Measurements from ENCODE around the gene EXOG. TPM values are rescaled to one million over a fixed set of nuclear protein-coding genes. Genes with fewer than 3 reads are reported as not detected.

The EXOG gene
- total and polyA plus RNA-seq, 3 experiments from 2014 or later, result 8.7 to 19.0 (median 17.7) TPM

DNA sequence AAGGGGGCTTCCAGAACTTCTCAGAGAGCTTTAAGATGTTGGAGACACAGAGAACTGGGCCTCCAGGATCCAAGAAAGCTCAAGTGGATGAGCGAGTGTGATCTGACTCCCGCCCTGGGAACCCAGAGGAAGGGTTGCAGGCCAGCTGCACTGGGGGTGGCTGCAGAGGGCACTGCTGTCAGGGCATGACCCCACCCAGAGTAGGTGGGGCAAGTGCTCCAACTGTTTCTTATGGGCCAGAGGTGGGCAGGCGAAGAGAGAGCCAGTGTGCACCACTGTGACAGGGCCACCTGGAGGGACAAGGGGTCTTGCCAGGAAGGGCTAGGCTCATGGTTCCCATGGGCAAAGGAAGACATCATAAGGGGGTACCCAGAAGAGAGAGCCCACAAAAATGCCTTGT, 48.8 kb downstream of the EXOG start:
- CTCF ChIA-PET, result no interaction called here
- peak overlapping the region in 1 of 8 donors; percentile 47 for H3K27ac Mint-ChIP-seq

GRCh38 chr3:38545550-38545949, 49.4 kb downstream of the EXOG start:
- Mint-ChIP-seq H3K36me3 (no peaks in the 10 kb centered on the region), H3K27me3 (peaks cover 0 to 1% of the 10 kb centered on the region in 2 donors), H3K9me3 (no peaks in the 10 kb centered on the region), H3K4me1 (no peaks in the 10 kb centered on the region), H3K27ac (no peak overlapping the region), H3K4me3 (no peak overlapping the region)
- H3K9me3 ChIP-seq (ENCODE audit: low read length), result no peaks in the 10 kb centered on the region
- no peak overlapping the region for H3K27ac ChIP-seq (ENCODE audit: low read depth, low read length)
- no peak for DNase-seq
- H3K4me1 ChIP-seq (ENCODE audit: insufficient read depth, low read length), result no peaks in the 10 kb centered on the region
- no peaks in the 10 kb centered on the region for H3K27me3 ChIP-seq (ENCODE audit: insufficient read depth, low read length, poor library complexity, severe bottlenecking)
- ChIA-PET POLR2A (no interaction called here), CTCF (no interaction called here)
- no peaks in the 10 kb centered on the region for H3K36me3 ChIP-seq (ENCODE audit: insufficient read depth, low read length)
- H3K4me3 ChIP-seq (ENCODE audit: low read length), result no peak overlapping the region

More for the DNA sequence above, 48.8 kb downstream of the EXOG start:
- Histone ChIP-seq H3K4me3 (ENCODE audit: low read length) (no peak overlapping the region), H3K4me1 (ENCODE audit: insufficient read depth, low read length) (no peaks in the 10 kb centered on the region), H3K27ac (ENCODE audit: low read depth, low read length) (no peak overlapping the region), H3K27me3 (ENCODE audit: insufficient read depth, low read length, poor library complexity, severe bottlenecking) (no peaks in the 10 kb centered on the region), H3K9me3 (ENCODE audit: low read length) (no peaks in the 10 kb centered on the region), H3K36me3 (ENCODE audit: insufficient read depth, low read length) (no peaks in the 10 kb centered on the region)
- POLR2A ChIA-PET, result no interaction called here
- H3K9me3 Mint-ChIP-seq, result no peaks in the 10 kb centered on the region
- DNase-seq, result no peak
- no peaks in the 10 kb centered on the region for H3K36me3 Mint-ChIP-seq
- H3K4me3 Mint-ChIP-seq, result no peak overlapping the region
- H3K27me3 Mint-ChIP-seq, result peaks cover 0 to 1% of the 10 kb centered on the region in 2 donors
- H3K4me1 Mint-ChIP-seq, result no peaks in the 10 kb centered on the region

DNA sequence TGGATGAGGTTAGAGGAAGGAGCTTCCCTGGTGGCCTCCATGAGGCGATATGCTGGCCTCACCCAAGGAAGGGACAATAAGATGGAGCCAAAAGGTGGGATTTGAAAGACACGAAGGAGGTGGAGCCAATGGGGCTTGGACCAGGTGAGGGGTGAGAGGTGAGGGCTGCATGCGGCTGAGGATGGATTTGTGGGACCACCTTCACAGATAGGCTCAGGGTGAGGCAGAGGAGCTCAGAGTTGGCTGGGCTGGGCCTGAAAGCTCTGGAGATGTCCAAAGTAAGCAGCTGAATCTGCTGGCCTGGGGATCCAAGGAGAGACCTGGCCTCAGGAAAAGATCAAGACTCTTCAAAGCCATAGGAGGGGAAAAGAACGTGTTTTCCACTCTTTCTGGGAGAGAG, 49.8 kb downstream of the EXOG start:
- no peaks in the 10 kb centered on the region for H3K36me3 ChIP-seq (ENCODE audit: insufficient read depth, low read length)
- H3K4me3 Mint-ChIP-seq, result no peak overlapping the region
- peak overlapping the region in 1 of 8 donors; percentile 63 for H3K27ac Mint-ChIP-seq
- H3K36me3 Mint-ChIP-seq, result no peaks in the 10 kb centered on the region
- ChIA-PET CTCF (no interaction called here), POLR2A (no interaction called here)
- H3K27me3 Mint-ChIP-seq, result peaks cover 0 to 1% of the 10 kb centered on the region in 2 donors
- H3K27ac ChIP-seq (ENCODE audit: low read depth, low read length), result no peak overlapping the region
- H3K9me3 Mint-ChIP-seq, result no peaks in the 10 kb centered on the region
- H3K4me1 Mint-ChIP-seq, result no peaks in the 10 kb centered on the region
- no peaks in the 10 kb centered on the region for H3K9me3 ChIP-seq (ENCODE audit: low read length)
- no peak overlapping the region for H3K4me3 ChIP-seq (ENCODE audit: low read length)
- no peaks in the 10 kb centered on the region for H3K4me1 ChIP-seq (ENCODE audit: insufficient read depth, low read length)
- no peak for DNase-seq
- H3K27me3 ChIP-seq (ENCODE audit: insufficient read depth, low read length, poor library complexity, severe bottlenecking), result no peaks in the 10 kb centered on the region

- CTCF ChIA-PET, result no interaction called here
- peaks cover 0 to 5% of the 10 kb centered on the region in 2 donors for H3K27me3 Mint-ChIP-seq
Measured at GRCh38 chr3:38548154-38548931, 52.2 kb downstream of the EXOG start.

GRCh38 chr3:38549082-38549481, 52.9 kb downstream of the EXOG start:
- Histone ChIP-seq H3K27me3 (ENCODE audit: insufficient read depth, low read length, poor library complexity, severe bottlenecking) (no peaks in the 10 kb centered on the region), H3K36me3 (ENCODE audit: insufficient read depth, low read length) (no peaks in the 10 kb centered on the region), H3K4me1 (ENCODE audit: insufficient read depth, low read length) (no peaks in the 10 kb centered on the region), H3K9me3 (ENCODE audit: low read length) (no peaks in the 10 kb centered on the region), H3K27ac (ENCODE audit: low read depth, low read length) (no peak overlapping the region), H3K4me3 (ENCODE audit: low read length) (no peak overlapping the region)
- Mint-ChIP-seq H3K27me3 (peaks cover 5 to 8% of the 10 kb centered on the region in 2 donors), H3K9me3 (peaks cover 0 to 3% (median 0%) of the 10 kb centered on the region in 5 donors), H3K4me3 (no peak overlapping the region), H3K4me1 (no peaks in the 10 kb centered on the region), H3K36me3 (no peaks in the 10 kb centered on the region), H3K27ac (no peak overlapping the region)
- ChIA-PET CTCF (no interaction called here), POLR2A (no interaction called here)
- no peak for DNase-seq

More at GRCh38 chr3:38548154-38548931, 52.2 kb downstream of the EXOG start:
- POLR2A ChIA-PET, result no interaction called here
- DNase-seq, result no peak
- Histone ChIP-seq H3K27me3 (ENCODE audit: insufficient read depth, low read length, poor library complexity, severe bottlenecking) (no peaks in the 10 kb centered on the region), H3K9me3 (ENCODE audit: low read length) (no peaks in the 10 kb centered on the region), H3K36me3 (ENCODE audit: insufficient read depth, low read length) (no peaks in the 10 kb centered on the region), H3K27ac (ENCODE audit: low read depth, low read length) (no peak overlapping the region), H3K4me3 (ENCODE audit: low read length) (no peak overlapping the region), H3K4me1 (ENCODE audit: insufficient read depth, low read length) (no peaks in the 10 kb centered on the region)
- peak overlapping the region in 1 of 8 donors; percentile 61 for H3K27ac Mint-ChIP-seq
- H3K9me3 Mint-ChIP-seq, result peaks cover 0 to 3% (median 0%) of the 10 kb centered on the region in 5 donors
- no peaks in the 10 kb centered on the region for H3K36me3 Mint-ChIP-seq
- no peaks in the 10 kb centered on the region for H3K4me1 Mint-ChIP-seq
- no peak overlapping the region for H3K4me3 Mint-ChIP-seq

DNA sequence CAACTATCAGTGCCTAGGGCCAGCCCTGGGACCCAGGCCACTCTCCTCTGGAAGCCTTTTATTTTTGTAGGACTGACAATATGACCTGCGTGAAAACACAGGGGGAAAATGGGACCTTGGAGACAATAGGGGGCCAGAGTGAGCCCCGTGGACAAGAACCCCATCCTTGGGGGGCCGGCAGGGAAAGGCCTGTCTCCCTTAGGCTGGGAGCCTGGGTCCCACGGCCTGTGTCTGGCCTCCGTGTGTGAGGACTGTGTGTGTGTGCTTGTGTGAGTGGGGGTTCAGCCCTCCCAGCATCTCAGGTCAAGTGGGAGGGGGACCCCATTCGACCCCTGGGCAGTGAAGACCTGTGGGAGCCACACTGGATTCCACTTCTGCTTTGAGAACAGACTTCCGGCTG, 53.3 kb downstream of the EXOG start:
- Histone ChIP-seq H3K4me1 (ENCODE audit: insufficient read depth, low read length) (no peaks in the 10 kb centered on the region), H3K27ac (ENCODE audit: low read depth, low read length) (no peak overlapping the region), H3K27me3 (ENCODE audit: insufficient read depth, low read length, poor library complexity, severe bottlenecking) (no peaks in the 10 kb centered on the region), H3K4me3 (ENCODE audit: low read length) (no peak overlapping the region), H3K36me3 (ENCODE audit: insufficient read depth, low read length) (no peaks in the 10 kb centered on the region), H3K9me3 (ENCODE audit: low read length) (no peaks in the 10 kb centered on the region)
- ChIA-PET POLR2A (no interaction called here), CTCF (no interaction called here)
- no peak overlapping the region for H3K4me3 Mint-ChIP-seq
- no peaks in the 10 kb centered on the region for H3K4me1 Mint-ChIP-seq
- DNase-seq, result peak in 1 of 5 donors; percentile 28
- no peaks in the 10 kb centered on the region for H3K36me3 Mint-ChIP-seq
- peaks cover 0 to 3% (median 0%) of the 10 kb centered on the region in 5 donors for H3K9me3 Mint-ChIP-seq
- H3K27ac Mint-ChIP-seq, result no peak overlapping the region
- H3K27me3 Mint-ChIP-seq, result peaks cover 5 to 9% of the 10 kb centered on the region in 2 donors

- no peak overlapping the region for H3K27ac Mint-ChIP-seq
- no peak overlapping the region for H3K4me3 Mint-ChIP-seq
- no peaks in the 10 kb centered on the region for H3K27me3 ChIP-seq (ENCODE audit: insufficient read depth, low read length, poor library complexity, severe bottlenecking)
- H3K36me3 Mint-ChIP-seq, result no peaks in the 10 kb centered on the region
- no peak overlapping the region for H3K27ac ChIP-seq (ENCODE audit: low read depth, low read length)
- DNase-seq, result peak in 1 of 5 donors; percentile 34
- no peaks in the 10 kb centered on the region for H3K4me1 ChIP-seq (ENCODE audit: insufficient read depth, low read length)
- H3K4me1 Mint-ChIP-seq, result no peaks in the 10 kb centered on the region
- no peak overlapping the region for H3K4me3 ChIP-seq (ENCODE audit: low read length)
- H3K27me3 Mint-ChIP-seq, result peaks cover 5 to 9% of the 10 kb centered on the region in 2 donors
- H3K36me3 ChIP-seq (ENCODE audit: insufficient read depth, low read length), result no peaks in the 10 kb centered on the region
- ChIA-PET POLR2A (no interaction called here), CTCF (no interaction called here)
- no peaks in the 10 kb centered on the region for H3K9me3 ChIP-seq (ENCODE audit: low read length)
- peaks cover 0 to 4% (median 0%) of the 10 kb centered on the region in 5 donors for H3K9me3 Mint-ChIP-seq
Measured at GRCh38 chr3:38549957-38550840, 54.1 kb downstream of the EXOG start.

All from CD8-positive, alpha-beta memory T cell (primary cell).